ENCODE measurements around the gene OR5K3. TPM values are rescaled to one million over a fixed set of nuclear protein-coding genes. Genes with fewer than 3 reads are reported as not detected.

Gene OR5K3
- total RNA-seq, 2 donors from 2014 or later, result not detected

GRCh38 chr3:98404010-98404409 is 13.5 kb downstream of the OR5K3 start:
- Histone ChIP-seq H3K9me3 (peaks cover 0 to 7% (median 0%) of the 10 kb centered on the region in 3 donors), H3K27ac (no peak overlapping the region), H3K36me3 (replicated peaks in 1 of 2; ENCODE audit: insufficient read depth in 1 of 2, low read depth in 2 of 2) (no peaks in the 10 kb centered on the region), H3K4me3 (no peak overlapping the region), H3K4me1 (no peaks in the 10 kb centered on the region), H3K27me3 (no peaks in the 10 kb centered on the region)
- ATAC-seq (no peak), DNase-seq (no peak)
- no peak for TF ChIP-seq CTCF (IDR thresholded peaks at IDR 0.05)
- no peak for TF ChIP-seq POLR2A (IDR thresholded peaks at IDR 0.05)
- intact Hi-C loops (cut with DNase I), result no loop called here

GRCh38 chr3:98406034-98406433 is 15.6 kb downstream of the OR5K3 start:
- Histone ChIP-seq H3K9me3 (peaks cover 0 to 7% (median 0%) of the 10 kb centered on the region in 3 donors), H3K27me3 (no peaks in the 10 kb centered on the region), H3K27ac (no peak overlapping the region), H3K4me3 (no peak overlapping the region), H3K36me3 (replicated peaks in 1 of 2; ENCODE audit: insufficient read depth in 1 of 2, low read depth in 2 of 2) (no peaks in the 10 kb centered on the region), H3K4me1 (no peaks in the 10 kb centered on the region)
- intact Hi-C loops (cut with DNase I), result no loop called here
- ATAC-seq (no peak), DNase-seq (no peak)
- WGBS, 2 donors, result 67 to 74% methylated on average over 2 of the region's 2 CpGs
- TF ChIP-seq POLR2A (IDR thresholded peaks at IDR 0.05) (no peak), CTCF (IDR thresholded peaks at IDR 0.05) (no peak)

- peaks cover 0 to 10% (median 0%) of the 10 kb centered on the region in 3 donors for H3K9me3 ChIP-seq
- no peak overlapping the region for H3K4me3 ChIP-seq
- DNase-seq, result no peak
- intact Hi-C loops (cut with DNase I), result no loop called here
- no peak overlapping the region for H3K27ac ChIP-seq
- H3K27me3 ChIP-seq, result no peaks in the 10 kb centered on the region
- no peak for ATAC-seq
- H3K4me1 ChIP-seq, result no peaks in the 10 kb centered on the region
- TF ChIP-seq POLR2A (IDR thresholded peaks at IDR 0.05), result no peak
- no peak for TF ChIP-seq CTCF (IDR thresholded peaks at IDR 0.05)
- H3K36me3 ChIP-seq (replicated peaks in 1 of 2; ENCODE audit: insufficient read depth in 1 of 2, low read depth in 2 of 2), result no peaks in the 10 kb centered on the region
These were observed 42.1 kb downstream of the OR5K3 start for GRCh38 chr3:98432575-98432974.

- Histone ChIP-seq H3K4me3 (no peak overlapping the region), H3K36me3 (replicated peaks in 1 of 2; ENCODE audit: insufficient read depth in 1 of 2, low read depth in 2 of 2) (no peaks in the 10 kb centered on the region), H3K27ac (no peak overlapping the region), H3K4me1 (no peaks in the 10 kb centered on the region), H3K27me3 (no peaks in the 10 kb centered on the region), H3K9me3 (peaks cover 0 to 2% (median 0%) of the 10 kb centered on the region in 3 donors)
- 9 to 18% methylated on average over 2 of the region's 2 CpGs for WGBS, 2 donors
- intact Hi-C loops (cut with DNase I), result no loop called here
- ATAC-seq (no peak), DNase-seq (no peak)
- TF ChIP-seq POLR2A (IDR thresholded peaks at IDR 0.05), result no peak
- TF ChIP-seq CTCF (IDR thresholded peaks at IDR 0.05), result no peak
These were observed 43.3 kb downstream of the OR5K3 start for GRCh38 chr3:98433764-98434163.

- Histone ChIP-seq H3K4me1 (no peaks in the 10 kb centered on the region), H3K27me3 (no peaks in the 10 kb centered on the region), H3K27ac (no peak overlapping the region), H3K9me3 (no peaks in the 10 kb centered on the region), H3K4me3 (no peak overlapping the region), H3K36me3 (replicated peaks in 1 of 2; ENCODE audit: insufficient read depth in 1 of 2, low read depth in 2 of 2) (no peaks in the 10 kb centered on the region)
- no peak for ATAC-seq
- TF ChIP-seq CTCF (IDR thresholded peaks at IDR 0.05) (no peak), POLR2A (IDR thresholded peaks at IDR 0.05) (no peak)
- intact Hi-C loops (cut with DNase I), result no loop called here
- WGBS, 2 donors, result 44 to 56% methylated on average over 4 of the region's 4 CpGs
- DNase-seq, result no peak
These were observed 43.9 kb downstream of the OR5K3 start for GRCh38 chr3:98434412-98434811.

Measured in body of pancreas (tissue), 4 donors.